Activated CD8-positive, alpha-beta memory T cell treated with anti-CD3 and anti-CD28 coated beads, Interleukin-2, amount 10 ng/mL, durations not matched to agents 7 days and 5 days (primary cell): Measurements from ENCODE around the gene PRRG4. TPM values are rescaled to one million over a fixed set of nuclear protein-coding genes. Genes with fewer than 3 reads are reported as not detected.
"Not testable (repeated sequence)": the region's sequence is repeated elsewhere in the genome, so short reads cannot be mapped to it uniquely, and the experiment has no call there.

Source experiments
- ATAC-seq: fragments of 150-1000 bp; cut with Tn5 transposase; one replicate; pipeline ENCODE4 v1.10.0; 2021; ENCODE audit warnings: moderate library complexity
- CTCF ChIA-PET: fragments of 350-600 bp; sonication (Branson Sonifier 250); formaldehyde crosslinking; loops from one replicate; lab custom pipeline; 2021; ENCODE audit warnings: antibody characterized with exemption; lab: Charles Lee
- DNase-seq: peaks from one replicate; pipeline ENCODE4 v3.0.0-alpha.2; 2020
- H3K27ac Mint-ChIP-seq: one replicate; pipeline ENCODE4 v1.8.0; 2021; ENCODE audit warnings: mild to moderate bottlenecking, mixed read lengths
- H3K27me3 Mint-ChIP-seq: one replicate; pipeline ENCODE4 v1.8.0; 2021; ENCODE audit warnings: mixed read lengths
- H3K36me3 Mint-ChIP-seq: one replicate; pipeline ENCODE4 v1.8.0; 2021; ENCODE audit warnings: mild to moderate bottlenecking, mixed read lengths
- H3K4me1 Mint-ChIP-seq: one replicate; pipeline ENCODE4 v1.8.0; 2021; ENCODE audit warnings: mixed read lengths
- H3K4me3 Mint-ChIP-seq: one replicate; pipeline ENCODE4 v1.8.0; 2021; ENCODE audit warnings: mild to moderate bottlenecking, moderate library complexity, mixed read lengths
- H3K9me3 Mint-ChIP-seq: one replicate; pipeline ENCODE4 v1.8.0; 2022; ENCODE audit warnings: low read depth, mixed read lengths
- total RNA-seq, 2 experiments: library from RNA; stranded (reverse); gene quantifications; one replicate each; pipeline ENCODE4 v1.2.3, GENCODE V29; 2021

PRRG4 gene
- total RNA-seq, 2 experiments from 2014 or later, result 0.55 to 1.9 TPM

DNA sequence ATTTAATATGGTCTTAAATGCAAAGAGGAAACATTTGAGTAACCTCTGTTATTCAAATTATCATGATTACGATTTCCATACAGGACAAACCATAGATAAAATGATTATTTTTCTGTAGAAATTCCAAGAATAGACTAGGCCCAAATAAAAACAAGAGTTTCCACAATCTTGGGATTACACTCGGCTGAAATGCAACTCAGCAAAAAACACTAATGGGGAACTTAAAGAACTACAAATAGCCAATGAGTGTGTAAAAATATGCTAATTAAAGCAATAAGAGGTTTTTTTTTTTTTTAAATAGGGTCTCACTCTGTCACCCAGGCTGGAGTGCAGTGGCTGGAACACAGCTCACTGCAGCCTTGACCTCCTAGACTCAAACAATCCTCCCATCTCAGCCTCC is 10.5 kb upstream of the PRRG4 start:
- no peaks in the 10 kb centered on the region for H3K9me3 Mint-ChIP-seq
- ATAC-seq, result no peak
- H3K4me3 Mint-ChIP-seq, result no peak overlapping the region
- DNase-seq, result no peak
- H3K36me3 Mint-ChIP-seq, result no peaks in the 10 kb centered on the region
- peaks cover 18% of the 10 kb centered on the region for H3K27me3 Mint-ChIP-seq
- CTCF ChIA-PET, result no interaction called here
- H3K4me1 Mint-ChIP-seq, result peaks cover 8% of the 10 kb centered on the region
- H3K27ac Mint-ChIP-seq, result no peak overlapping the region

DNA sequence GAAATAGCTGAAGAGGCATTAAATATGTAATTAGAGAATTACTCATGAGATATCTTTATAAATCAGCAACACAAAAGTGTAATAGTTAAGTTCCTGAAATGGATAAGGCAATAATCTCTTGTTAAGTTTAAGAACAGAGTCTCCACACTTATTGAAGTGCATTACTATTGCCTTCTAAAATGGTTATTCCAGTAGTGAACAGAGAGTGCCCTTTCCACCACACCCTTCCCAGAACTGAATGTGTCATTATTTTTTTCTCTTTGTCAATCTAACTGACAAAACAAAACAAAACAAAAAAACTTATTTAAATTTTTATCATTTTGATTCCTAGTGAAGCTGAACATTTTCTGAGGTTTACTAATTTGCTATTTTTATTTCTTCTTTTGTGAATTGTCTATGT is 9.2 kb upstream of the PRRG4 start:
- Mint-ChIP-seq H3K9me3 (no peaks in the 10 kb centered on the region), H3K27me3 (peaks cover 13% of the 10 kb centered on the region), H3K36me3 (no peaks in the 10 kb centered on the region), H3K4me3 (no peak overlapping the region), H3K27ac (no peak overlapping the region), H3K4me1 (peaks cover 8% of the 10 kb centered on the region)
- ATAC-seq, result no peak
- no peak for DNase-seq
- CTCF ChIA-PET, result no interaction called here

DNA sequence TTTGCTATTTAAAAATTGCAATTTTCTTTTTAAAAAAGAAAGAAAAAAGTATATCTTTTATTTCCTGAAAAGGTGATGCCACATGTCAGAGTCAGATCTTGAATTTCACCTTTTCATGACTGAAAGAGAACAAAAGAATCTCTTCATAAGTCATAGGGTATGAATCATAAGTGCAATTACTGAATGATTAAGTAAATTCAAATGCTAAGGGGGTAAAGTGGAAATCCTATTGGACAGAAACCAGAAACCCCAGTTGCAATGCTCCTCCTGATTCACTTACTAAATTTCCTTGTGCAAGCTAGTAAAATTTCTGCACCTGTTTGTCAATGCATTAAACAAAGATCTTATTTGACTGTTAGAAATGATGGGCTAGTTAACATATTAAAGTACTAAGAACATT is 8.2 kb upstream of the PRRG4 start:
- H3K36me3 Mint-ChIP-seq, result no peaks in the 10 kb centered on the region
- peaks cover 8% of the 10 kb centered on the region for H3K4me1 Mint-ChIP-seq
- H3K27ac Mint-ChIP-seq, result no peak overlapping the region
- no peak for DNase-seq
- no peak overlapping the region for H3K4me3 Mint-ChIP-seq
- no peaks in the 10 kb centered on the region for H3K9me3 Mint-ChIP-seq
- CTCF ChIA-PET, result no interaction called here
- H3K27me3 Mint-ChIP-seq, result peaks cover 9% of the 10 kb centered on the region
- ATAC-seq, result no peak

DNA sequence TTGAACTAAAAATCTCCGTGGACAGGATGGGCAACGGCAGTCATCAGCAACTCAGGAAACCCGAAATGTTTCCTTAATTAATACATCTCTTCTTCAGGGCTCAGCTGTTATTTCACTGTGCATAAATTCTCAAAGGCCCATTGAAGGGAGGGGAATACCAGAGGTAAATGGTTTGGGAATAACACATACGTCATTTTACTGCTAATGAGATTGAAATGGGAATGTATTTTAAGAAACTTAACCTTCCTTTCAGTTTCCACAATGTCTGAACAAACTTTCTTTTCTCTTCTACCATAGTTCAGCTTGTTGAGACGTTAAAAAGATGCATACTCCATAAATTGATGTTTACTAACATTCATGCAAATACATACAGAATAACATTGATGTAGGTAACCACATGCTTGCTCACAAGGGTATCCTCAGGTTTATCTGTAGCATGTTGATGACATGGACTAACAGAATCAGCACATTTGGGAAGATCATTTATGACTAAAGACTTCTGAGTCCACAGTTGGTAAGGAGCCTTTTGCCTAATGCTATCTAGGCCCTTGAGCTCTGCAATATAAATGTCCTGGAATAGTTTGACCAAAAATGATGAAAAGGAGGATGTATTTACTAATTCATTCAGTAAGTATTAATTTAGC is 7.7 kb upstream of the PRRG4 start:
- Mint-ChIP-seq H3K9me3 (no peaks in the 10 kb centered on the region), H3K4me3 (peak overlapping the region; percentile 16), H3K27me3 (peaks cover 9% of the 10 kb centered on the region), H3K27ac (no peak overlapping the region), H3K36me3 (no peaks in the 10 kb centered on the region), H3K4me1 (peaks cover 8% of the 10 kb centered on the region)
- no peak for DNase-seq
- CTCF ChIA-PET, result no interaction called here
- ATAC-seq, result no peak

DNA sequence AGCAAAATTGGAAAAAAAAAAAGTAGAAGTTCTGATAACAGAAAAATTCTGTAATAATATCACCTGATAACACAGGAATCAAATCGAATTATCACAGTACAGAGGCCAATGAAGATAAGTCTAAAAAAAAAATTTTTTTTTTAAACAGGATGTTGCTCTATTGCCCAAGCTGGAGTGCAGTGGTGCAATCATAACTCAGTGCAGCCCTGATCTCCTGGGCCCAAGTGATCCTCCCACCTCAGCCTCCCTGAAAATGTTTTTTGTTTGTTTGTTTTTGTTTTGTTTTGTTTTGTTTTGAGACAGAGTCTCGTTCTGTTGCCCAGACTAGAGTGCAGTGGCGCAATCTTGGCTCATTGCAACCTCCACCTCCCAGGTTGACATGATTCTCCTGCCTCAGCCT is 6.1 kb upstream of the PRRG4 start:
- H3K9me3 Mint-ChIP-seq, CTCF ChIA-PET, H3K27me3 Mint-ChIP-seq, H3K27ac Mint-ChIP-seq, ATAC-seq, H3K4me3 Mint-ChIP-seq, H3K36me3 Mint-ChIP-seq, H3K4me1 Mint-ChIP-seq, DNase-seq: not testable (repeated sequence)

DNA sequence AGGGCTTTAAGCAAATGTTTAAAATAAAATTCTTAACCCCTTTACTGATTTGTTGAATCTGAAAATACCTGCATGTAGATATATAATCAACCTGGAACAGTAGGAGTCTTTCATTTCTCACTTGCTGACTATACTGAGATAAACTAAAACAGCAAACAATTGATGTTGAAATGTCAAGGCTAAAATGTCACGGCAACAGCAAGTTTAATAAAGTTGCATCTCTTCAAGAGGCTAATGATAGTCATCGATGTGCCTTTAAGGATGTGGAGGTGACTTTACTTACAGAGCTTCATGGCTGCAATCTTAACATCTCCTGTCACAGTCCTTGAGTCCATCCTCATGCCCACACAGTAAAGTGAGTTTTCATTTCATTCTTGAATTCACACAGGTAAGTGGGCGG is 3.6 kb upstream of the PRRG4 start:
- DNase-seq (no peak), ATAC-seq (no peak)
- H3K4me3 Mint-ChIP-seq, result no peak overlapping the region
- CTCF ChIA-PET, result interaction anchor here (1.7 kb wide), 1 partner anchor 10 kb away, joined by 5 read pairs; no protein-coding TSS in a partner anchor
- no peak overlapping the region for H3K27ac Mint-ChIP-seq
- H3K9me3 Mint-ChIP-seq, result no peaks in the 10 kb centered on the region
- peaks cover 21% of the 10 kb centered on the region for H3K27me3 Mint-ChIP-seq
- H3K36me3 Mint-ChIP-seq, result no peaks in the 10 kb centered on the region
- peaks cover 22% of the 10 kb centered on the region for H3K4me1 Mint-ChIP-seq

DNA sequence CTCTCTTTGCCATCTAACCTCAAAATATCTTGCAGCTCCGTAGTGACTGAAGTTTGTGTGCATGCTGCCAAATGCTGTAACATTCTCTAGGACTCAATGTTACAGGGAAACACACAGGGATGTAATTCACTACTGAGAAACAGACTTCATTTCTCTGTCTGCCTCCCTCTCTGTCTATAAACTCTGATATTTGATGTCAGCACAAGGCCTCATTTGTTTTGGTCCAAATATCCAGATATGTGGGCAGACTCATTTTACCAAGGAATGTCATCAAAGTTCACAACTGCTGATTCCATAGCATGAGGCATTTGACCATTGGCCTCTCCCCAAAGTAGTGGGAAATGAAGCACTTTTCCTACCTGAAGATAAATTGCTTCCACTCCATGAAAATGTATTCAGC is 2.5 kb upstream of the PRRG4 start:
- ATAC-seq, result no peak
- no peaks in the 10 kb centered on the region for H3K36me3 Mint-ChIP-seq
- no peak overlapping the region for H3K27ac Mint-ChIP-seq
- DNase-seq, result no peak
- CTCF ChIA-PET, result interaction anchor here (1.2 to 1.7 kb wide), 2 partner anchors 11 to 18 kb away, joined by 3 to 5 read pairs; no protein-coding TSS in a partner anchor
- H3K4me1 Mint-ChIP-seq, result peaks cover 15% of the 10 kb centered on the region
- H3K9me3 Mint-ChIP-seq, result no peaks in the 10 kb centered on the region
- peaks cover 22% of the 10 kb centered on the region for H3K27me3 Mint-ChIP-seq
- no peak overlapping the region for H3K4me3 Mint-ChIP-seq

DNA sequence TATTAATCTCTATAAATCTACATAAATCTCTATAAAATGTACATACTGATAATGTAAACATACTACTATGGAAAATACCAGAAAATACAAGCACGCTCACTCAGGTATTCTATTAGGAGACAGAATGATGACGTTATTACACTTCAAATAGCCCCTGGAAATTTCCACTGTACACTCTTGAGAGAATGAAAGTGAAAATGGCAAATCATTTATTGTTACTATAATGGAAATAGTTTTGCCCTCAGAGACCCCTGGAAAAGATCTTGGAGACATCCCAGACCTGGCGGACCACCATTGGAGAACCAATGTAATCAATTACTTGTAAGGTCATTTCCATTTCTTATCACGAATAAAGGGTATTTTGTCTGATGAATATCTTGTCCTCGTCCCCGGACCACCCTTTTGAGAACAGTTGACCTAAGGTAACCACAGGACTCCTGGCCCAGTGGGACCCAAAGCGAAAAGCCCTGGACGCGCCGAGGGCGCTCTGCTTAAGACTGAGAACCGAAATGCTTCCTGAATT is 509 bp upstream of the PRRG4 start:
- peak; percentile 50 for ATAC-seq
- CTCF ChIA-PET, result no interaction called here
- DNase-seq, result no peak
- Mint-ChIP-seq H3K27me3 (peaks cover 26% of the 10 kb centered on the region), H3K4me3 (peak overlapping the region; percentile 86), H3K4me1 (peaks cover 14% of the 10 kb centered on the region), H3K27ac (peak overlapping the region; percentile 77), H3K36me3 (no peaks in the 10 kb centered on the region), H3K9me3 (no peaks in the 10 kb centered on the region)

DNA sequence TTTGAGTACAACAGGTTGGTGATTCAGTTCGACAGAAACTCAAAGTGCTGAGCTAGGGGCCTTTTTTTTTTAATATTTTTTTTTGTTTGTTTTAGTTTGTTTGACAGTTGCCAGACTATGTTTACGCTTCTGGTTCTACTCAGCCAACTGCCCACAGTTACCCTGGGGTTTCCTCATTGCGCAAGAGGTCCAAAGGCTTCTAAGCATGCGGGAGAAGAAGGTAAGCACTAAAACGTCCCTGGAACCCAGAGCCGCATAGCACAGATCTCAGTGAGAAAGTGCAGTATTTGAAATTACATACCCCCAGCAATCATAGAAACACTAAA is 649 bp downstream of the PRRG4 start:
- no peak overlapping the region for H3K27ac Mint-ChIP-seq
- H3K4me3 Mint-ChIP-seq, result peak overlapping the region; percentile 86
- H3K4me1 Mint-ChIP-seq, result peaks cover 14% of the 10 kb centered on the region

DNA sequence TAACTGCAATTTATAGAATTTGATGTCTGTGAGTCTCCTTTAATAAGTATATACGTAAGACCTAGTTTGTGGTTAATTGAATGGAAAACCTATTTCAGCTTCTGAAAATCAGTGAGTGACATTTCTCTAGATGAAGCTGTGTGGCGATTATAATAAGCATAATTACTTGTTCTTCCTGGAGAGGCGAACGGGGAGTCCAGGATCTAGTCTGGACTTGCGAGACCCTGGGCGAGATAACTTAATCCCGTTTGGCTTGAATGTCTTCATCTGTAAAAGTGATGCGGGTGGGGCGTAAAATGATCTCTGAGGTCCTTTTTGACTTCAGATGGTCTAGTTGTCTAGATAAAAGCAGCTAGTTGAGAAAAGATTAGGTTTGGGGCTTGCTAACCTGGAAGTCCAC is 1.1 kb downstream of the PRRG4 start:
- Mint-ChIP-seq H3K36me3 (no peaks in the 10 kb centered on the region), H3K27me3 (peaks cover 34% of the 10 kb centered on the region), H3K4me1 (peaks cover 14% of the 10 kb centered on the region), H3K9me3 (no peaks in the 10 kb centered on the region), H3K27ac (no peak overlapping the region), H3K4me3 (peak overlapping the region; percentile 86)
- CTCF ChIA-PET, result interaction anchor here (1.0 kb wide), 1 partner anchor 10 kb away, joined by 3 read pairs; no protein-coding TSS in a partner anchor
- no peak for ATAC-seq
- no peak for DNase-seq

More for the DNA sequence above, 649 bp downstream of the PRRG4 start:
- CTCF ChIA-PET, result interaction anchor here (1.0 kb wide), 1 partner anchor 10 kb away, joined by 3 read pairs; no protein-coding TSS in a partner anchor
- Mint-ChIP-seq H3K27me3 (peaks cover 33% of the 10 kb centered on the region), H3K9me3 (no peaks in the 10 kb centered on the region), H3K36me3 (no peaks in the 10 kb centered on the region)
- DNase-seq (no peak), ATAC-seq (no peak)

DNA sequence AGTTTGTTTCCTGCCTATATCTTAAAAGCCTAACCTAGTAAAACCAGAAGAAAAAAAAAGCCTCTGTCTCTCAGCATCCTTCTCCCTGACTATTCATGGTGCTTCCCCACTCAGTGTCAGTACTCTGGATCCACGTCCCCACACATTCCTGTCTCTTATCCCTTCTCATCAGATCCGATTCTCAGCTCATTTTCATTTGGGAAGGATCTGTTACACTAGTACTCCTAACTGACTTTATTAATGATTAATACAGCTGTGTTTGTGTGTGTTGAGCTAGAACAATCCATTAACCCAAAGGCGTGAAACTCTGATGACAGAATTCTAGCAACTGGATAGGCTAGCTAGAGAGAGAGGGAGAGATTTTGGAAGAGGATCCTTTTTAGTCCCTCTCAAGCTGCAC is 1.5 kb downstream of the PRRG4 start:
- H3K27ac Mint-ChIP-seq, result no peak overlapping the region
- H3K27me3 Mint-ChIP-seq, result peaks cover 34% of the 10 kb centered on the region
- no peaks in the 10 kb centered on the region for H3K9me3 Mint-ChIP-seq
- H3K36me3 Mint-ChIP-seq, result no peaks in the 10 kb centered on the region
- ATAC-seq (no peak), DNase-seq (no peak)
- peaks cover 14% of the 10 kb centered on the region for H3K4me1 Mint-ChIP-seq
- H3K4me3 Mint-ChIP-seq, result peak overlapping the region; percentile 86
- CTCF ChIA-PET, result no interaction called here

DNA sequence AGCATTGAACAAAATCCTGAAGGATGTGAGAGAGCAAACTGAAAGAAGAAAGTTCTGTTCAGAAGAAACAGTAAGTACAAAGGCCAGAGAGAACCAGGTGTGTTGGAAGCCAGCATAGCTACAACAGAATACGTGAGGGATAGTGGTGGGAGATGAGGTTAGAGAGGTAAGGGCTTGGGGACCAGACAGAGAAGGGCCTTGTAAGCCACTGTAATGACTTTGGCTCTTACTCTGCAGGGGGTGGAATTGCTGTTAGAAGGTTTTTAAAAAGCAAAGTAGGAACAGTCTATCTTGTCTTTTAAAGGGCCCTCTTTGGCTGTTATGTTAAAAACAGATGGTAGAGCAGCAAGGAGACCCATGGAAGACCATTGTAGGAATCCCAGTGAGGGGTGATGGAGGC is 4.2 kb downstream of the PRRG4 start:
- ATAC-seq (no peak), DNase-seq (no peak)
- peaks cover 38% of the 10 kb centered on the region for H3K27me3 Mint-ChIP-seq
- no peaks in the 10 kb centered on the region for H3K9me3 Mint-ChIP-seq
- no peak overlapping the region for H3K27ac Mint-ChIP-seq
- CTCF ChIA-PET, result no interaction called here
- H3K4me3 Mint-ChIP-seq, result no peak overlapping the region
- no peaks in the 10 kb centered on the region for H3K36me3 Mint-ChIP-seq
- H3K4me1 Mint-ChIP-seq, result peaks cover 12% of the 10 kb centered on the region

DNA sequence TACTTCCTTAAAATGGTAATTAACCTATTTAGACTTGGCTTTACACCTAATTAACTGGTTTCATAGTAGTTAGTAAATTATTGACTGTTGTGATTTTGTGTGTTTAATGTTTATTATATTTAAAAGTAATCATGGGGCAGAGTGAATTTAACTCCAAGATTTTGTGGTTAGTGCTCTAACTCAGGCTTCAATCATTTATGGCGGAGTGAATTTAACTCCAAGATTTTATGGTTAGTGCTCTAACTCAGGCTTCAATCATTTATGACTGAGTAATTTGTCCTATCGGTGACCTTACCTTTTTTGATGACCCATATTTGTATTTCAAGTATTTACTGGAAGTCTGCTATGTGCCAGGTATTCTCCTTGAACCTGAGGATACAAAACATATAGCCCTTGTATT is 7.2 kb downstream of the PRRG4 start:
- no peak overlapping the region for H3K4me3 Mint-ChIP-seq
- DNase-seq (no peak), ATAC-seq (no peak)
- peaks cover 21% of the 10 kb centered on the region for H3K27me3 Mint-ChIP-seq
- CTCF ChIA-PET, result no interaction called here
- H3K4me1 Mint-ChIP-seq, result no peaks in the 10 kb centered on the region
- H3K9me3 Mint-ChIP-seq, result no peaks in the 10 kb centered on the region
- H3K36me3 Mint-ChIP-seq, result no peaks in the 10 kb centered on the region
- H3K27ac Mint-ChIP-seq, result no peak overlapping the region

DNA sequence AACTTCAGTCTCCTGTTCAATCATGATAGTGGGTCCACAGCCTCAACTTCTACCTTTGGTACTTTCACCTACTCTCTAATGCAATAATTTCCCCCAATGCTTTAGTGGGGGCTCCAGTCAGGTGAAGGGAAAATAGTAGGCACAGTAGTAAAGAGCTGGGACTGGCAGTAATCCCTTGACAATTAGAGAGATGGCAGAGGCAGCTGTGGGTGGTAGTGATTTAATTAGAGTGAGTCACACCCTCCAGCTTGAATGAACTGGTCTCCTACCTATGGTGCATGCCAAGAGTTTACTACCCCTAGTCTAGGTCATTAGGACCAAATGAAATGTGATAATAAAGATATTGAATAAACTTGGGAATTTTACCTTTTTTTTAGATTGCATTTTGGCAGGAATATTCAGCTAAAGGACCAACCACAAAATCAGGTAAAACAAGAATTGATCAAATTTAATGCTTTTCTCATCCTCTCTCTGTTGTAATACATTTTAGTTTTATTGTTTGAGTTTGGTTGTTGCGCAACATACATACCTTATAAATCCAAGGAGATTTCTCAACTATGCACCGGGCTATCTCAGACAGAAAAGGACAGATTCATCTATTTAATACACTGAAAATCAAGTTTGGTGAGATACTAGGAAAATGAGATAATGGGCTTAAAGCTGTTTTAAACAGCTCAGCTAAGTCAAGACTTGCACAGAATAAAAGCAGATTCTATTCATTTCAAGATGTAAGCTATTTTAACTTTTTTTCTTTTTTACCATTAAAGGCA is 9.0 kb downstream of the PRRG4 start:
- Mint-ChIP-seq H3K9me3 (no peaks in the 10 kb centered on the region), H3K4me3 (no peak overlapping the region), H3K4me1 (no peaks in the 10 kb centered on the region), H3K27ac (no peak overlapping the region), H3K36me3 (no peaks in the 10 kb centered on the region), H3K27me3 (peaks cover 14% of the 10 kb centered on the region)
- CTCF ChIA-PET, result no interaction called here
- DNase-seq (no peak), ATAC-seq (no peak)
